H1 (cell line): ENCODE results near the gene AGR2.

ENCODE experiments used
- CHD2 ChIP-seq: IDR thresholded peaks from 2 replicates; pipeline ENCODE4 v1.6.1; 2012; ENCODE audit warnings: low read length, improper control_type of control experiment
- EZH2 ChIP-seq: fragments of 200-600 bp; sonication (generic); IDR thresholded peaks from 2 replicates; pipeline ENCODE4 v1.7.1; 2012; ENCODE audit warnings: low read depth, mild to moderate bottlenecking, moderate library complexity, low read length, inconsistent platforms; ENCODE audit not compliant: severe bottlenecking
- MAX ChIP-seq: IDR thresholded peaks from 2 replicates; pipeline ENCODE4 v1.6.1; 2012; ENCODE audit warnings: inconsistent platforms
- RBBP5 ChIP-seq: IDR thresholded peaks from 2 replicates; pipeline ENCODE4 v1.7.1; 2012; ENCODE audit warnings: low read depth, mild to moderate bottlenecking, inconsistent platforms, low read length, moderate library complexity, borderline replicate concordance
- TF ChIP-seq, protein P1 (sequence below), 3 experiments: IDR thresholded peaks; 1 replicate in 2 of 3; 2 replicates in 1 of 3; pipeline versions ENCODE4 v1.5.1 to v1.6.1; 2011; ENCODE audit warnings: low read length in 3 of 3, mild to moderate bottlenecking in 3 of 3, inconsistent platforms in 2 of 3, low read depth in 1 of 3, moderate library complexity in 1 of 3; ENCODE audit not compliant: insufficient read depth in 1 of 3; ENCODE audit errors: control extremely low read depth in 1 of 3

DNA sequence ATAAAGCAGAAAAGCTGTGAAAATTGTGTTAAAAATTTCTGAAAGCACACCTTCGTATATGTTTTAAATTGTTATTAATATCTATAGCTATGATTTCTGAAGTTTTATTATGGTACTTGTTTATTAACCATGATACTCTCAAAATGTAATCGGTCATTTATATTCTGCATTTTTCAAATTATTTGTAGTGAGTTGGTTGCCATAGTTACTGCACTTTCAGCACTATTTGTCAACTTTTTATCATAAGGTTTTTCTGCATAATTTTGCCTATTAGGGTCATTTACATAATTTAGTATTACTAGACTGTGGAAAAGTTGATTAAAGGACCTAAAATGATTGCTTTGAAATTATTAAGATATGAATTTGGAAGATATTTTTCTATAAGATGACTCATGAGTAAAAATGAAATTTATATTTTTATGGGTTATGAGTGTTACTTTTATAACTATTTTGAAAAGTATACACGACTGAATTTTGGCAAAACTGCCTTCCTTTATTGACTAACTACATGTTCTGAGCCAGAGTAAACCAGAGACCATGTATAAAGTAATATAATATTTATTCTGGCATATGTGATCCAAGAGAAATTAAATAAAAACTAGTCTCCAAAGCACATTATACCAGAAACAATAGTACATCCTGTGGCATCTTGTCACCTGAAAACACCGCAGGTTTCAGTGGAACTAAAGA is 7.9 kb upstream of the AGR2 start:
- TF ChIP-seq, protein P1, sequence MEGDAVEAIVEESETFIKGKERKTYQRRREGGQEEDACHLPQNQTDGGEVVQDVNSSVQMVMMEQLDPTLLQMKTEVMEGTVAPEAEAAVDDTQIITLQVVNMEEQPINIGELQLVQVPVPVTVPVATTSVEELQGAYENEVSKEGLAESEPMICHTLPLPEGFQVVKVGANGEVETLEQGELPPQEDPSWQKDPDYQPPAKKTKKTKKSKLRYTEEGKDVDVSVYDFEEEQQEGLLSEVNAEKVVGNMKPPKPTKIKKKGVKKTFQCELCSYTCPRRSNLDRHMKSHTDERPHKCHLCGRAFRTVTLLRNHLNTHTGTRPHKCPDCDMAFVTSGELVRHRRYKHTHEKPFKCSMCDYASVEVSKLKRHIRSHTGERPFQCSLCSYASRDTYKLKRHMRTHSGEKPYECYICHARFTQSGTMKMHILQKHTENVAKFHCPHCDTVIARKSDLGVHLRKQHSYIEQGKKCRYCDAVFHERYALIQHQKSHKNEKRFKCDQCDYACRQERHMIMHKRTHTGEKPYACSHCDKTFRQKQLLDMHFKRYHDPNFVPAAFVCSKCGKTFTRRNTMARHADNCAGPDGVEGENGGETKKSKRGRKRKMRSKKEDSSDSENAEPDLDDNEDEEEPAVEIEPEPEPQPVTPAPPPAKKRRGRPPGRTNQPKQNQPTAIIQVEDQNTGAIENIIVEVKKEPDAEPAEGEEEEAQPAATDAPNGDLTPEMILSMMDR (IDR thresholded peaks at IDR 0.05; ENCODE audit: control extremely low read depth in 1 of 3, insufficient read depth in 1 of 3, low read depth in 1 of 3, low read length in 3 of 3): no peak
- TF ChIP-seq EZH2 (no peak), CHD2 (no peak), RBBP5 (no peak), MAX (no peak)
